GM23338 (cell line): ENCODE measurements around the gene ATP13A1. TPM values are rescaled to one million over a fixed set of nuclear protein-coding genes. Genes with fewer than 3 reads are reported as not detected.
"Not testable (repeated sequence)": the region's sequence is repeated elsewhere in the genome, so short reads cannot be mapped to it uniquely, and the experiment has no call there.

Experiments
- ATAC-seq: fragments of 200-7000 bp; cut with Tn5 transposase; 3 replicates; pipeline ENCODE4 v1.9.1; 2020
- DNase-seq: peaks from one replicate; pipeline ENCODE4 v3.0.0-alpha.2; 2015; ENCODE audit warnings: low spot score
- H2AFZ ChIP-seq: fragments of 200-600 bp; sonication (generic); 2 replicates; pipeline ENCODE4 v1.8.0; 2016; ENCODE audit warnings: antibody characterized with exemption, mild to moderate bottlenecking, moderate library complexity
- H3F3A ChIP-seq: fragments of 200-600 bp; sonication (generic); replicated peaks from 2 replicates; pipeline ENCODE4 v1.8.0; 2017; ENCODE audit warnings: antibody characterized with exemption, mixed run types, low read depth
- H3K27ac ChIP-seq: fragments of 200-600 bp; sonication (generic); 2 replicates; pipeline ENCODE4 v1.6.1; 2016; ENCODE audit warnings: low read depth
- H3K27me3 ChIP-seq: fragments of 200-600 bp; sonication (generic); 2 replicates; pipeline ENCODE4 v1.8.0; 2016; ENCODE audit warnings: mild to moderate bottlenecking, mixed run types, moderate library complexity; ENCODE audit not compliant: insufficient read depth
- H3K36me3 ChIP-seq: fragments of 200-600 bp; sonication (generic); 2 replicates; pipeline ENCODE4 v1.8.0; 2016; ENCODE audit warnings: mild to moderate bottlenecking; ENCODE audit not compliant: insufficient read depth
- H3K4me1 ChIP-seq: fragments of 200-600 bp; sonication (generic); 2 replicates; pipeline ENCODE4 v1.8.0; 2016; ENCODE audit warnings: mild to moderate bottlenecking, moderate library complexity; ENCODE audit not compliant: insufficient read depth
- H3K4me2 ChIP-seq: fragments of 200-600 bp; sonication (generic); 2 replicates; pipeline ENCODE4 v1.7.1; 2017; ENCODE audit warnings: mixed run types
- H3K4me3 ChIP-seq: fragments of 200-600 bp; sonication (generic); 2 replicates; pipeline ENCODE4 v1.6.1; 2016; ENCODE audit warnings: mixed run types
- H3K79me2 ChIP-seq: fragments of 200-600 bp; sonication (generic); replicated peaks from 2 replicates; pipeline ENCODE4 v1.8.0; 2017; ENCODE audit warnings: mild to moderate bottlenecking; ENCODE audit not compliant: insufficient read depth
- H3K9me2 ChIP-seq: fragments of 200-600 bp; sonication (generic); 2 replicates; pipeline ENCODE4 v1.8.0; 2017; ENCODE audit not compliant: insufficient read depth
- H4K20me1 ChIP-seq: fragments of 200-600 bp; sonication (generic); replicated peaks from 2 replicates; pipeline ENCODE4 v1.8.0; 2017; ENCODE audit warnings: mild to moderate bottlenecking; ENCODE audit not compliant: insufficient read depth
- H3K27ac Mint-ChIP-seq: 2 replicates; pipeline ENCODE4 v1.8.0; 2020; ENCODE audit warnings: inconsistent platforms, mild to moderate bottlenecking, moderate library complexity, mixed read lengths
- H3K27me3 Mint-ChIP-seq: 3 replicates; pipeline ENCODE4 v1.8.0; 2022; ENCODE audit warnings: low read depth, mild to moderate bottlenecking, moderate library complexity, mixed read lengths, inconsistent platforms; ENCODE audit not compliant: insufficient read depth, poor library complexity
- H3K36me3 Mint-ChIP-seq: 3 replicates; pipeline ENCODE4 v1.8.0; 2021; ENCODE audit warnings: low read depth, mild to moderate bottlenecking, inconsistent platforms, moderate library complexity, mixed read lengths
- H3K4me1 Mint-ChIP-seq: 3 replicates; pipeline ENCODE4 v1.8.0; 2020; ENCODE audit warnings: mild to moderate bottlenecking, inconsistent platforms, mixed read lengths
- H3K4me3 Mint-ChIP-seq: 3 replicates; pipeline ENCODE4 v1.8.0; 2021; ENCODE audit warnings: moderate library complexity, mild to moderate bottlenecking, inconsistent platforms, mixed read lengths
- H3K9me3 Mint-ChIP-seq: 3 replicates; pipeline ENCODE4 v1.8.0; 2020; ENCODE audit warnings: moderate library complexity, mild to moderate bottlenecking, inconsistent platforms, mixed read lengths
- CREB1 ChIP-seq: fragments of 250-450 bp; sonication (Bioruptor Pico); IDR thresholded peaks from 2 replicates; pipeline ENCODE4 v1.5.0; 2020; ENCODE audit warnings: low read depth, mild to moderate bottlenecking, moderate library complexity
- ETS1 ChIP-seq: IDR thresholded peaks from 2 replicates; pipeline ENCODE4 v1.6.1; 2016; ENCODE audit warnings: antibody characterized with exemption
- EZH2 ChIP-seq: fragments of 200-600 bp; sonication (generic); IDR thresholded peaks from one replicate; pipeline ENCODE4 v1.8.0; 2017; ENCODE audit warnings: antibody characterized with exemption, mild to moderate bottlenecking, low read depth; ENCODE audit not compliant: unreplicated experiment
- EZH2phosphoT487 ChIP-seq: fragments of 200-600 bp; sonication (generic); IDR thresholded peaks from one replicate; pipeline ENCODE4 v1.8.1; 2018; ENCODE audit warnings: antibody characterized with exemption; ENCODE audit not compliant: unreplicated experiment
- JUNB ChIP-seq: IDR thresholded peaks from one replicate; pipeline ENCODE4 v1.6.1; 2016; ENCODE audit warnings: antibody characterized with exemption; ENCODE audit not compliant: unreplicated experiment
- NANOG ChIP-seq: IDR thresholded peaks from 2 replicates; pipeline ENCODE4 v1.6.1; 2016; ENCODE audit warnings: antibody characterized with exemption, borderline replicate concordance
- POLR2AphosphoS5 ChIP-seq: IDR thresholded peaks from 2 replicates; pipeline ENCODE4 v1.6.1; 2016; ENCODE audit warnings: antibody characterized with exemption, low read depth
- STAT1 ChIP-seq: IDR thresholded peaks from one replicate; pipeline ENCODE4 v1.6.1; 2016; ENCODE audit warnings: antibody characterized with exemption; ENCODE audit not compliant: unreplicated experiment
- ZNF114 ChIP-seq: fragments of 250-450 bp; sonication (Bioruptor Pico); IDR thresholded peaks from 2 replicates; pipeline ENCODE4 v1.5.0; 2020; ENCODE audit warnings: mild to moderate bottlenecking, moderate library complexity
- ZNF331 ChIP-seq: fragments of 250-450 bp; sonication (Bioruptor Pico); IDR thresholded peaks from 2 replicates; pipeline ENCODE4 v1.5.0; 2020; ENCODE audit warnings: low read depth, mild to moderate bottlenecking, moderate library complexity
- polyA plus RNA-seq: library from polyadenylated mRNA; unstranded; fragments of >200 nt; fragmentation: Nextera tagmentation; extraction: Ambion mirVana; gene quantifications from 2 replicates; pipeline ENCODE4 v1.2.1, GENCODE V29; 2016
- total RNA-seq: library from RNA; depleted of rRNA; stranded (reverse); fragments of >200 nt; shearing (Covaris generic); gene quantifications from 2 replicates; pipeline ENCODE4 v1.2.3, GENCODE V29; 2014
- TF ChIP-seq, protein P1 (sequence below), 2 experiments: fragments of 200-600 bp in 1 of 2; sonication (generic) in 1 of 2; conservative IDR thresholded peaks; 2 replicates each; pipeline versions ENCODE4 v1.5.1 to v1.6.1; 2016 to 2017; ENCODE audit warnings: antibody characterized with exemption in 2 of 2, low read depth in 2 of 2, mild to moderate bottlenecking in 2 of 2, moderate library complexity in 1 of 2

The ATP13A1 gene
- total and polyA plus RNA-seq, 2 experiments from 2014 or later, result 38.1 to 307 TPM

- H3K79me2 ChIP-seq, result no peaks in the 10 kb centered on the region
- TF ChIP-seq, protein P1, sequence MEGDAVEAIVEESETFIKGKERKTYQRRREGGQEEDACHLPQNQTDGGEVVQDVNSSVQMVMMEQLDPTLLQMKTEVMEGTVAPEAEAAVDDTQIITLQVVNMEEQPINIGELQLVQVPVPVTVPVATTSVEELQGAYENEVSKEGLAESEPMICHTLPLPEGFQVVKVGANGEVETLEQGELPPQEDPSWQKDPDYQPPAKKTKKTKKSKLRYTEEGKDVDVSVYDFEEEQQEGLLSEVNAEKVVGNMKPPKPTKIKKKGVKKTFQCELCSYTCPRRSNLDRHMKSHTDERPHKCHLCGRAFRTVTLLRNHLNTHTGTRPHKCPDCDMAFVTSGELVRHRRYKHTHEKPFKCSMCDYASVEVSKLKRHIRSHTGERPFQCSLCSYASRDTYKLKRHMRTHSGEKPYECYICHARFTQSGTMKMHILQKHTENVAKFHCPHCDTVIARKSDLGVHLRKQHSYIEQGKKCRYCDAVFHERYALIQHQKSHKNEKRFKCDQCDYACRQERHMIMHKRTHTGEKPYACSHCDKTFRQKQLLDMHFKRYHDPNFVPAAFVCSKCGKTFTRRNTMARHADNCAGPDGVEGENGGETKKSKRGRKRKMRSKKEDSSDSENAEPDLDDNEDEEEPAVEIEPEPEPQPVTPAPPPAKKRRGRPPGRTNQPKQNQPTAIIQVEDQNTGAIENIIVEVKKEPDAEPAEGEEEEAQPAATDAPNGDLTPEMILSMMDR (conservative IDR thresholded peaks at IDR 0.05; ENCODE audit: low read depth in 2 of 2), result no peak
- TF ChIP-seq ETS1 (no peak), ZNF331 (CRISPR knock-in tag) (no peak), CREB1 (CRISPR knock-in tag) (no peak), STAT1 (no peak)
- H3K36me3 ChIP-seq, result peaks cover 9% of the 10 kb centered on the region
- H3K4me3 Mint-ChIP-seq, result no peak overlapping the region
- H3K27ac Mint-ChIP-seq, result no peak overlapping the region
- H3K4me2 ChIP-seq, result no peak overlapping the region
- no peaks in the 10 kb centered on the region; the same call in 1 of the 2 replicates for H3K9me2 ChIP-seq
- peaks cover 4% of the 10 kb centered on the region for H3K27me3 Mint-ChIP-seq
- no peak for ATAC-seq
- no peaks in the 10 kb centered on the region for H3F3A ChIP-seq
- H3K4me3 ChIP-seq, result no peak overlapping the region
- no peaks in the 10 kb centered on the region for H3K4me1 Mint-ChIP-seq
- H3K4me1 ChIP-seq, result no peaks in the 10 kb centered on the region
- H3K36me3 Mint-ChIP-seq, result peaks cover 71% of the 10 kb centered on the region
- no peaks in the 10 kb centered on the region for H4K20me1 ChIP-seq
- H2AFZ ChIP-seq, result no peak overlapping the region
- no peak overlapping the region for H3K27ac ChIP-seq
- H3K27me3 ChIP-seq, result no peaks in the 10 kb centered on the region
- H3K9me3 Mint-ChIP-seq, result peaks cover 80% of the 10 kb centered on the region
- DNase-seq, result no peak
Measured at GRCh38 chr19:19704836-19705235, 41.4 kb upstream of the ATP13A1 start.

DNA sequence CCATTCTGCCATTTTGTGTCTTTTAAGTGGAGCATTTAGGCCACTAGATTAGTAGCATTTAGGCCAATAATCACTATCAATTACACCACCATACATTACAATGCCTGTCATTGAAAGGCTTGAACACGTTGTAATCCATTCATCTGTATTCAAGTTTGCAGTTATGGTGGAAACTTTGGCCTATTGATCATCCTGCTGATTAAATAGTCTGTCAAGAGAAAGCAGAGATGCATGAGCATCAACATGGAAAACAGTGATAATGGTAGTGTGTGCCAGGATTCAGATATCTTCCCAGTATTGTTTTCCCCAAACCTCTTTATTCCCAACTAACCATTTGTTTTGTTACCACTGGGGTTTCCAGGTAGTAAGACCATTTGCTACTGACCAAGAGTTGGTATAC, 37.0 kb upstream of the ATP13A1 start:
- not testable (repeated sequence) for H3K27me3 Mint-ChIP-seq, H3K27ac ChIP-seq, H3K4me2 ChIP-seq, H2AFZ ChIP-seq, H3K4me3 ChIP-seq, H3K27ac Mint-ChIP-seq, H3K9me2 ChIP-seq, H4K20me1 ChIP-seq, H3K27me3 ChIP-seq, DNase-seq, ATAC-seq, H3K79me2 ChIP-seq, H3F3A ChIP-seq, H3K4me1 Mint-ChIP-seq, H3K4me3 Mint-ChIP-seq, H3K4me1 ChIP-seq, H3K36me3 ChIP-seq
- peaks cover 37% of the 10 kb centered on the region for H3K9me3 Mint-ChIP-seq
- H3K36me3 Mint-ChIP-seq, result peaks cover 34% of the 10 kb centered on the region

GRCh38 chr19:19697589-19697988, 34.1 kb upstream of the ATP13A1 start:
- Mint-ChIP-seq H3K36me3 (peaks cover 12% of the 10 kb centered on the region; the same call in 2 of the 3 replicates), H3K27ac (no peak overlapping the region), H3K4me3 (no peak overlapping the region), H3K27me3 (peaks cover 2% of the 10 kb centered on the region), H3K4me1 (no peaks in the 10 kb centered on the region), H3K9me3 (peaks cover 12% of the 10 kb centered on the region; the same call in 2 of the 3 replicates)
- Histone ChIP-seq H2AFZ (no peak overlapping the region), H3K4me3 (no peak overlapping the region), H4K20me1 (no peaks in the 10 kb centered on the region), H3K4me2 (no peak overlapping the region), H3K9me2 (no peaks in the 10 kb centered on the region; the same call in 1 of the 2 replicates), H3F3A (no peaks in the 10 kb centered on the region), H3K79me2 (no peaks in the 10 kb centered on the region), H3K27ac (no peak overlapping the region), H3K27me3 (no peaks in the 10 kb centered on the region), H3K36me3 (no peaks in the 10 kb centered on the region), H3K4me1 (no peaks in the 10 kb centered on the region)
- no peak; the same call in 2 of the 3 replicates for ATAC-seq
- DNase-seq, result peak; percentile 4
- TF ChIP-seq CREB1 (CRISPR knock-in tag) (no peak), EZH2phosphoT487 (no peak), ETS1 (no peak), JUNB (no peak), ZNF331 (CRISPR knock-in tag) (no peak), POLR2AphosphoS5 (no peak), ZNF114 (CRISPR knock-in tag) (no peak), EZH2 (no peak), NANOG (no peak)
- TF ChIP-seq, protein P1 (conservative IDR thresholded peaks at IDR 0.05; ENCODE audit: low read depth in 2 of 2), result no peak
